Panc1 (cell line): Measurements from ENCODE around the gene MSH2. TPM values are rescaled to one million over a fixed set of nuclear protein-coding genes. Genes with fewer than 3 reads are reported as not detected.

Source experiments
- ATAC-seq: fragments of 200-7000 bp; cut with Tn5 transposase; 2 replicates; pipeline ENCODE4 v1.9.1; 2020; ENCODE audit warnings: mild to moderate bottlenecking, moderate library complexity
- BruUV-seq: library from RNA; stranded (reverse); fragments of 400-500 nt; replicated peaks from 2 replicates; lab custom pipeline; 2021; lab: Mats Ljungman, UMichigan
- CTCF ChIA-PET: fragments of 300-600 bp; sonication (Branson Sonifier 250); formaldehyde crosslinking; loops from one replicate; lab custom pipeline; 2022; ENCODE audit warnings: antibody characterized with exemption; lab: Charles Lee
- POLR2A ChIA-PET: fragments of 300-600 bp; sonication (Branson Sonifier 250); formaldehyde crosslinking; loops from one replicate; lab custom pipeline; 2022; ENCODE audit warnings: antibody characterized with exemption; lab: Charles Lee
- DNase-seq: peaks from one replicate; pipeline ENCODE4 v3.0.0-alpha.2; 2010; ENCODE audit warnings: low read depth, low spot score
- H3K27ac ChIP-seq: 2 replicates; pipeline ENCODE4 v1.5.1; 2011; ENCODE audit warnings: mild to moderate bottlenecking, low read length, inconsistent platforms
- H3K27me3 ChIP-seq: fragments of 200-500 bp; sonication (Bioruptor generic); 2 replicates; pipeline ENCODE4 v1.6.0; 2014; ENCODE audit warnings: low read length, inconsistent platforms; ENCODE audit not compliant: control insufficient read depth, insufficient read depth
- H3K36me3 ChIP-seq: fragments of 200-500 bp; sonication (Bioruptor generic); 2 replicates; pipeline ENCODE4 v1.5.1; 2014; ENCODE audit warnings: inconsistent platforms, mild to moderate bottlenecking, low read length, moderate library complexity; ENCODE audit not compliant: control insufficient read depth, insufficient read depth
- H3K4me1 ChIP-seq: 2 replicates; pipeline ENCODE4 v1.5.1; 2011; ENCODE audit warnings: inconsistent platforms, mild to moderate bottlenecking, low read length, moderate library complexity; ENCODE audit not compliant: control insufficient read depth, insufficient read depth
- H3K4me3 ChIP-seq, 2 experiments: 2 replicates each; pipeline ENCODE4 v1.5.1; 2011 to 2012; ENCODE audit warnings: low read depth in 2 of 2, low read length in 2 of 2, mild to moderate bottlenecking in 2 of 2, inconsistent platforms in 1 of 2, moderate library complexity in 1 of 2
- H3K9me3 ChIP-seq: fragments of 200-500 bp; sonication (Bioruptor generic); 2 replicates; pipeline ENCODE4 v1.5.1; 2014; ENCODE audit warnings: low read depth, mild to moderate bottlenecking, inconsistent platforms, low read length, moderate library complexity; ENCODE audit not compliant: control insufficient read depth, insufficient read depth
- CTCF ChIP-seq: fragments of 450-650 bp; IDR thresholded peaks from 2 replicates; pipeline ENCODE4 v1.5.1; 2017; ENCODE audit warnings: mild to moderate bottlenecking
- POLR2AphosphoS5 ChIP-seq: IDR thresholded peaks from 2 replicates; pipeline ENCODE4 v1.6.1; 2012; ENCODE audit warnings: mild to moderate bottlenecking, low read depth, low read length, moderate library complexity
- REST ChIP-seq, 2 experiments: IDR thresholded peaks; 2 replicates each; pipeline ENCODE4 v1.6.1; 2011 to 2012; ENCODE audit warnings: low read depth in 2 of 2, control low read depth in 1 of 2, low read length in 1 of 2, mild to moderate bottlenecking in 1 of 2, moderate library complexity in 1 of 2; ENCODE audit not compliant: insufficient read depth in 1 of 2
- SIN3A ChIP-seq: IDR thresholded peaks from 2 replicates; pipeline ENCODE4 v1.6.1; 2012; ENCODE audit warnings: low read depth, mild to moderate bottlenecking, low read length, moderate library complexity, borderline replicate concordance; ENCODE audit not compliant: insufficient read depth
- TCF7L2 ChIP-seq: IDR thresholded peaks from 2 replicates; pipeline ENCODE4 v1.6.1; 2011; ENCODE audit warnings: mild to moderate bottlenecking, low read depth, low read length, inconsistent platforms
- in situ Hi-C: cut with HindIII; loops from 2 replicates; pipeline ENCODE4 v1.10.0; 2016; ENCODE audit warnings: low sequenced_read_pairs, low pct_unique_long_range_greater_than_20kb
- intact Hi-C: fragments of 100-400 bp; cut with micrococcal nuclease; formaldehyde crosslinking; loops from one replicate; pipeline ENCODE4 v1.10.0; 2022; ENCODE audit not compliant: unreplicated experiment
- total RNA-seq: library from RNA; stranded (reverse); gene quantifications from one replicate; pipeline ENCODE4 v1.2.1, GENCODE V29; 2021; ENCODE audit not compliant: unreplicated experiment

The MSH2 gene
- total RNA-seq, 1 experiment from 2014 or later, result 72.2 TPM

- BruUV-seq, result no TSS peak
- ATAC-seq, result no peak
- TF ChIP-seq TCF7L2 (no peak), REST (IDR thresholded peaks at IDR 0.05; ENCODE audit: insufficient read depth in 1 of 2, low read depth in 2 of 2, low read length in 1 of 2) (no peak), POLR2AphosphoS5 (no peak)
- ChIA-PET CTCF (no interaction called here), POLR2A (no interaction called here)
- Histone ChIP-seq H3K4me3 (no peak overlapping the region), H3K27ac (no peak overlapping the region), H3K9me3 (no peaks in the 10 kb centered on the region), H3K27me3 (no peaks in the 10 kb centered on the region), H3K4me1 (no peaks in the 10 kb centered on the region), H3K36me3 (no peaks in the 10 kb centered on the region)
- DNase-seq, result no peak
- intact Hi-C loops, result no loop called here
- in situ Hi-C loops, result no loop called here
Measured at GRCh38 chr2:47508641-47509040, 105.7 kb downstream of the MSH2 start.

GRCh38 chr2:47509250-47509649 lies 106.3 kb downstream of the MSH2 start:
- in situ Hi-C loops (no loop called here), intact Hi-C loops (no loop called here)
- BruUV-seq, result no TSS peak
- Histone ChIP-seq H3K27ac (no peak overlapping the region), H3K4me1 (no peaks in the 10 kb centered on the region), H3K9me3 (no peaks in the 10 kb centered on the region), H3K36me3 (no peaks in the 10 kb centered on the region), H3K4me3 (no peak overlapping the region), H3K27me3 (no peaks in the 10 kb centered on the region)
- ChIA-PET CTCF (no interaction called here), POLR2A (no interaction called here)
- TF ChIP-seq TCF7L2 (no peak), SIN3A (no peak), POLR2AphosphoS5 (no peak), CTCF (no peak), REST (IDR thresholded peaks at IDR 0.05; ENCODE audit: insufficient read depth in 1 of 2, low read depth in 2 of 2, low read length in 1 of 2) (no peak)
- no peak for ATAC-seq
- no peak for DNase-seq
